Osteocyte (in vitro differentiated cells): ENCODE measurements around the gene SRSF10. TPM values are rescaled to one million over a fixed set of nuclear protein-coding genes. Genes with fewer than 3 reads are reported as not detected.

Source experiments
- DNase-seq: peaks from one replicate; pipeline ENCODE4 v3.0.0; 2021; ENCODE audit warnings: mixed read lengths; ENCODE audit not compliant: unreplicated experiment; ENCODE audit errors: extremely low spot score
- H3K27ac Mint-ChIP-seq: one replicate; pipeline ENCODE4 v1.8.0; 2021; ENCODE audit warnings: mild to moderate bottlenecking, mixed read lengths; ENCODE audit not compliant: unreplicated experiment
- H3K27me3 Mint-ChIP-seq: one replicate; pipeline ENCODE4 v1.8.0; 2021; ENCODE audit warnings: mixed read lengths; ENCODE audit not compliant: unreplicated experiment
- H3K36me3 Mint-ChIP-seq: one replicate; pipeline ENCODE4 v1.8.0; 2021; ENCODE audit warnings: mixed read lengths; ENCODE audit not compliant: unreplicated experiment
- H3K4me1 Mint-ChIP-seq: one replicate; pipeline ENCODE4 v1.8.0; 2021; ENCODE audit warnings: mixed read lengths; ENCODE audit not compliant: unreplicated experiment
- H3K4me3 Mint-ChIP-seq: one replicate; pipeline ENCODE4 v1.8.0; 2021; ENCODE audit warnings: mild to moderate bottlenecking, moderate library complexity, mixed read lengths; ENCODE audit not compliant: unreplicated experiment
- H3K9me3 Mint-ChIP-seq: one replicate; pipeline ENCODE4 v1.8.0; 2021; ENCODE audit warnings: mixed read lengths; ENCODE audit not compliant: unreplicated experiment
- total RNA-seq: library from RNA; stranded (reverse); gene quantifications from 2 replicates; pipeline ENCODE4 v1.2.1, GENCODE V29; 2021
- TF ChIP-seq, protein P1 (sequence below): fragments of 200-600 bp; sonication (generic); IDR thresholded peaks from 2 replicates; pipeline ENCODE4 v1.5.0; 2021; ENCODE audit warnings: antibody characterized with exemption, mild to moderate bottlenecking, moderate library complexity

The SRSF10 gene
- total RNA-seq, 1 donor from 2014 or later, result 93.3 TPM

DNA sequence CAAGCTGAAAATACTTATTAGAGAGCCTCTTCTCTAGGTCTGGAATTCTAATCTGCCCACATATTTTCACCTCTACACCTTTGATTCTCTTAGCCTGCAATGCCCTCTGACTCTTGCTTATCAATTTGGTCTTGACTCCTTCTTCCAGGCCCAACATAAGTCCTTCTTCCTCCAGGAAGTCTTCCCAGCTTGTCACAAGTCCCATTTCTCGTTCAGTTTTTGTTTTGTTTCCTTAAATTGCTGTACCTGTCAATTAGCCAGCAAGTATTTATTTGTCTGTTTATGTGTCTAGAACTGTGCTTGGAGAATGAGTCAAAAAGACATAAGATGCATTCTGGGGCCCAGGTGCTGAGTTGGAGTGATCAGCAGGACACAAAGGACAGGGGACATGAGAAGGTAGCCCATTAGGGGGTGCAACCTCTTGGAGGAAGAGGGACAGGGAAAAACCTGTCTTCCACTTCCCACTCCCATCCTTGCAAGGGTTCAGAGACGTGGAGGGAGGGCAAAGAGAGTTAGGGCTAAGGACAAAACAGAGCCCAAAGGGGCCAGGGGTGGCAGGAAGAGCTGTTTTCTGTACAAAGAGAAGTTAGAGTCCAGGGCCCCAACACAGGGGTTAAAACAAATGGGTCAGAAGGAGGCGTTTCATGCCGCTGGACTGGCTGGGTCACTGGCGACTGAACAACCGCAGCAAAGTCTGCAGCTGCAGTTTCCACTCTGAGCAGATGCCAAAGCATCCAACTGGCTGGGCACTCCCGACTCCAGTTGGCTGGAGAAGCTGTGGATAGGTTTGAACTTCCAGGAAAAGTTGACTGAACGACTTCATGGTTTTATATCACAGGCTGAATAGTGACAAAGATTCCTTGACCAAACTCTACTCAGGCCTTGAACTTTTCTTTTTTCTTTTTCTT, 56.3 kb downstream of the SRSF10 start:
- Mint-ChIP-seq H3K27me3 (peaks cover 12% of the 10 kb centered on the region), H3K27ac (no peak overlapping the region)
- no peak for DNase-seq

DNA sequence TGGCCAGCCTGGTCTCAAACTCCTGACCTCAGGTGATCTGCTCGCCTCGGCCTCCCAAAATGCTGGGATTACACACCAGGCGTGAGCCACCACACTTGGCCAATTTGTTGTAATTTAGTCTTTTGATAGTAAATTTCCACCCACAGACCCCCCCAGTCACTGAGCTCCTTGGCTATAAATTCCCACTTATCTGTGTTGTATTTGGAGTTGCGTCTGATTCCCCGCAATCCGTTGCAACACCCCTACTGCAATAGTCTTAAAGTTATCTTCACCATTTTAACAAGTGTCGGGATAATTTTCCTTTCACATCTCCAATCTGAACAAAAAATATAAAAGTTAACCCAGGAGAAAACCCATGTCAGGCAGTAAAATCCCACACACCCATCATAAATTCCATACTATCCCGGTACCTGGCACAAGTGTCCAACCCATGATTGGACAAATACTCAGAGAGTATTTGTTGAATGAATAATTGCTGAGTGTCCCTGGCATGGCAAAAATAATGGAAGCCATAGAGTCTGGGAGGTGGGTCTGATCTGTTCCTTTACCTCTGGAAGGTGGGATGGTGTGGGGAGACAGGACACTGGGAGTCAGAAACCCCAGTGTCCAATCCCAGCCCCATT, 57.7 kb downstream of the SRSF10 start:
- no peaks in the 10 kb centered on the region for H3K9me3 Mint-ChIP-seq
- no peak overlapping the region for H3K27ac Mint-ChIP-seq
- H3K4me1 Mint-ChIP-seq, result no peaks in the 10 kb centered on the region
- TF ChIP-seq, protein P1, sequence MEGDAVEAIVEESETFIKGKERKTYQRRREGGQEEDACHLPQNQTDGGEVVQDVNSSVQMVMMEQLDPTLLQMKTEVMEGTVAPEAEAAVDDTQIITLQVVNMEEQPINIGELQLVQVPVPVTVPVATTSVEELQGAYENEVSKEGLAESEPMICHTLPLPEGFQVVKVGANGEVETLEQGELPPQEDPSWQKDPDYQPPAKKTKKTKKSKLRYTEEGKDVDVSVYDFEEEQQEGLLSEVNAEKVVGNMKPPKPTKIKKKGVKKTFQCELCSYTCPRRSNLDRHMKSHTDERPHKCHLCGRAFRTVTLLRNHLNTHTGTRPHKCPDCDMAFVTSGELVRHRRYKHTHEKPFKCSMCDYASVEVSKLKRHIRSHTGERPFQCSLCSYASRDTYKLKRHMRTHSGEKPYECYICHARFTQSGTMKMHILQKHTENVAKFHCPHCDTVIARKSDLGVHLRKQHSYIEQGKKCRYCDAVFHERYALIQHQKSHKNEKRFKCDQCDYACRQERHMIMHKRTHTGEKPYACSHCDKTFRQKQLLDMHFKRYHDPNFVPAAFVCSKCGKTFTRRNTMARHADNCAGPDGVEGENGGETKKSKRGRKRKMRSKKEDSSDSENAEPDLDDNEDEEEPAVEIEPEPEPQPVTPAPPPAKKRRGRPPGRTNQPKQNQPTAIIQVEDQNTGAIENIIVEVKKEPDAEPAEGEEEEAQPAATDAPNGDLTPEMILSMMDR, result no peak
- DNase-seq, result no peak
- H3K4me3 Mint-ChIP-seq, result no peak overlapping the region
- H3K27me3 Mint-ChIP-seq, result peaks cover 8% of the 10 kb centered on the region
- no peaks in the 10 kb centered on the region for H3K36me3 Mint-ChIP-seq

More for the DNA sequence above, 56.3 kb downstream of the SRSF10 start:
- Mint-ChIP-seq H3K36me3 (no peaks in the 10 kb centered on the region), H3K4me3 (no peak overlapping the region), H3K4me1 (no peaks in the 10 kb centered on the region), H3K9me3 (no peaks in the 10 kb centered on the region)
- TF ChIP-seq, protein P1, result no peak

GRCh38 chr1:23916209-23917131, 63.7 kb downstream of the SRSF10 start:
- TF ChIP-seq, protein P1, result peak; percentile 55
- DNase-seq, result no peak
- no peak overlapping the region for H3K4me3 Mint-ChIP-seq
- no peaks in the 10 kb centered on the region for H3K9me3 Mint-ChIP-seq
- H3K4me1 Mint-ChIP-seq, result no peaks in the 10 kb centered on the region
- H3K27me3 Mint-ChIP-seq, result peaks cover 4% of the 10 kb centered on the region
- no peaks in the 10 kb centered on the region for H3K36me3 Mint-ChIP-seq
- no peak overlapping the region for H3K27ac Mint-ChIP-seq

DNA sequence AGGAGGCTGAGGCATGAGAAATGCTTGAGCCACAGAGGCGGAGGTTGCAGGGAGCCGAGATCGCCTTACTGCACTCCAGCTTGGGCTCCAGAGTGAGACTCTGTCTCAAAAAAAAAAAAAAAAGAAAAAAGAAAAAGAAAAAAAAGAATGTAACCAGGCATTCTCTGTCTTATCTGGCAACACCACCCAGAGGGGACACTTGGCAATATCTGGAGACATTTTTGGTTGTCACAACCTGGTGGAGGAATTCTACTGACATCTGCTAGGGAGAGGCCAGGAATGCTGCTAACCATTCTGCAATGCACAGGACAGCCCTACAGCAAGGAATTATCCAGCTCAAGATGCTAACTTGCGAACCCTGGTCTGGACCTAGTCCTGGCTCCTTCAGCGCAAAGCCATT, 64.7 kb downstream of the SRSF10 start:
- no peaks in the 10 kb centered on the region for H3K9me3 Mint-ChIP-seq
- TF ChIP-seq, protein P1, result no peak
- H3K27ac Mint-ChIP-seq, result no peak overlapping the region
- no peak overlapping the region for H3K4me3 Mint-ChIP-seq
- no peak for DNase-seq
- peaks cover 12% of the 10 kb centered on the region for H3K27me3 Mint-ChIP-seq
- no peaks in the 10 kb centered on the region for H3K4me1 Mint-ChIP-seq
- no peaks in the 10 kb centered on the region for H3K36me3 Mint-ChIP-seq
